Stimulated activated CD4-positive, alpha-beta T cell treated with anti-CD3 and anti-CD28 coated beads, Interleukin-12 subunit alpha, Interleukin-12 subunit beta, amount 100 ng/mL, for 48 hours (primary cell): ENCODE measurements around the gene ITK.
"Not testable (repeated sequence)": the region's sequence is repeated elsewhere in the genome, so short reads cannot be mapped to it uniquely, and the experiment has no call there.

Experiments used
- DNase-seq, 3 donors: peaks; one replicate each; pipeline ENCODE4 v3.0.0-alpha.2; 2020; ENCODE audit warnings: low read depth in 2 of 3, low spot score in 1 of 3

ITK gene

DNA sequence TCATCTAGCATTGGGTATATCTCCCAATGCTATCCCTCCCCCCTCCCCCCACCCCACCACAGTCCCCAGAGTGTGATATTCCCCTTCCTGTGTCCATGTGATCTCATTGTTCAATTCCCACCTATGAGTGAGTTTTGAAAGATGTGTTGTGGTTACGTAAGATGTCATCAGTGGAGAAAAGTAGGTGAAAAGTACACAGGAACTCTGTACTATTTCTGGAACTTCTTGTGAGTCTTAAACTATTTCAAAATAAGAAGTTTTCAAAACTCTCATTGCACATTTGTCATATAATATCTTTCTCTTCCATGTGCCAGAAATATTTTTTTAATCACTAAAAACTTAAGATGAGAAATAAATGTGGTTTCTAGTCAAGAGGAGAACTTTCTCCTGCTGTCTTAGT lies 30.0 kb downstream of the ITK start:
- not testable (repeated sequence) for DNase-seq

DNA sequence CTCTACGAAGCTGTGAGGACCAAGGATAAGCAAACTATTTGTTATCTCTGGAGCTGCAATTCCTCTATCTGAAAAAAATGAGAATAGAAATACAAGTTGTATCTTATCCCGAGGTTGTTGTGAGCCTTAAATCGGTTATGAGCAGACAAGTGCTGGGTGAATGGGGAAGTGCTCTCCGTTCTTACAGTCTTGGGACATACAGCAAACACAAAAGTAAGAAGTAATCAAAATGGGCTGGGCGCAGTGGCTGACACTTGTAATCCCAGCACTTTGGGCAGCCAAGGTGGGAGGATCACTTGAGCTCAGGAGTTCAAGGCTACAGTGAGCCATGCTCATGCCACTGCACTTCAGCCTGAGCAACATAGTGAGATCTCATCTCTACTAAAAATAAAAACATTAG lies 31.7 kb downstream of the ITK start:
- no peak for DNase-seq

DNA sequence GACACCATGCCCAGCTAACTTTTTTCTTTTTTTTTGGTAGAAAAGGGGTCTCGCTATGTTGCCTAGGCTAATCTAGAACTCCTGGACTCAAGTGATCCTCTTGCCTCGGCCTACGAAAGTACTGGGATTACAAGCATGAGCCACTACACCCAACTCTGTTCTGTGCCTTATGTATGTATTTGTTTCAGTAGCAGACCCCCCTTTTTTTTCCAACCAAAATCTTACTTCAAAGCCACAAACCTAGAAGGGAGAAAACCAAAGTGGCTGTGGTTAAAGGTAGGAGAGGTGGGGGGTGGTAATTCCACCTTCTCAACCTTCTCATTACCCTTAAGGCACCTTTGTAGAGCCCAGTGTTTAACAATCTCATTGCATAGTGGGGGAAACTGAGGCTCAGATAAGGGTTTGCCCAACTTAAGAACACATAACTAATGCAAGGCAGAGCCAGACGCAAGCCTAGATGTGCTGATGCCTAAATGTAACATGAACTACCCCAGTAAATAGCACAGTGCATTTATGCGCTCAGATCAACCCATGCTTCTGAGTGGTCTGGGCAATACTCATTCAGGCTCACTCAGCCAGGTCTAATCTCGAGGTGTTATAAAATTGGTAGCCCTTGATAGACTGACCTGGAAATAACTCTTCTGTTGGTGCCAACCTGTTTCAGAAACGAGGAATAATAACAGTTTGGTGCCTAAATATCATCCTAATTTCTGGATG lies 33.0 kb downstream of the ITK start:
- DNase-seq = no peak

DNA sequence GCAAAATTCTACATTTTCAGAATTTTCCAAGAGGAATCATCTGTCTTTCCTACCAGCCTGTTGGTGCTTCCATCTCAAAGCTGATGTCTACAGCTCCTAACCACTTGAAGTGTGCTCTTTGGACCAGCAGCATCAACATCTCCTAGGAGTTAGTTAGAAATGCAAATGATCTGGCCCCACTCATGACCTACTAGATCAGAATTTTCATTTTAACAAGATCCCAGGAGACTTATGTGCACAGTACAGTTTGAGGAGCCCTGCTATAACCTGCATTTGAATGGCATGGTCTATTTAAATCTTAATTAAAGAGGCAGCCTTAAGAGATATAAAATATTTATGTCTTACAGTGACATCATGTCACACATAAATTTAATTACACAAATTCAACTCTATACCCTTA lies 33.8 kb downstream of the ITK start:
- DNase-seq = no peak

DNA sequence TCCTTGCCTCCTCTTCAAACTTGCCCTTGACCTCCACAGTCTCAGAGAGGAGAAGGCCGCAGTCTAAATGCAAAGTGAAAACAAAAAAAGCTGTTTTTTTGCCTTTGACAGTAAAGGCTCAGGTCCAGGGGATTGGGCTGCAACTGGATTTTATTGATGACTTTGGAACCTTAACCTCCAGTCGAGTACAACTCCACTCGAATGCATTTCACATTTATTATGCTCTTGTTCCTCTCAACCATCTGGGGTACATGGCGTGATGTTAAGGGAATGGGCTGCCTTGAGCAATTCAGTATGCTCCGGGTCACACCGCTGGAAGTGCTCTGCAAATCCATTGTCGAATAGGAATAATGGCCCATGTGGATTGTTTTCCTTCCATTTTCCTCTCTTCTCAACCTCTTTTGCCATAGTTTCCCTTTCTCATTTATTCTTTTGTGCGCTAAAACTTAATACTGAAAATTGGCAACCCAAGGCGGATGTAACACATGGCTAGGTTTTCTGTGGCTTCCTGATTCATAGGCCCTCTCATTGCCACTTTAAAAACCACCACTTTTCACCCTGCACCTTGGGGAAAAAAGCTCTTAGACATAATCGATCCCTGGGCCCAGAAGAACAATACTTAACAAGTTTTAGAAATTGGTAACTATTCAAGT lies 34.3 kb downstream of the ITK start:
- DNase-seq = no peak

DNA sequence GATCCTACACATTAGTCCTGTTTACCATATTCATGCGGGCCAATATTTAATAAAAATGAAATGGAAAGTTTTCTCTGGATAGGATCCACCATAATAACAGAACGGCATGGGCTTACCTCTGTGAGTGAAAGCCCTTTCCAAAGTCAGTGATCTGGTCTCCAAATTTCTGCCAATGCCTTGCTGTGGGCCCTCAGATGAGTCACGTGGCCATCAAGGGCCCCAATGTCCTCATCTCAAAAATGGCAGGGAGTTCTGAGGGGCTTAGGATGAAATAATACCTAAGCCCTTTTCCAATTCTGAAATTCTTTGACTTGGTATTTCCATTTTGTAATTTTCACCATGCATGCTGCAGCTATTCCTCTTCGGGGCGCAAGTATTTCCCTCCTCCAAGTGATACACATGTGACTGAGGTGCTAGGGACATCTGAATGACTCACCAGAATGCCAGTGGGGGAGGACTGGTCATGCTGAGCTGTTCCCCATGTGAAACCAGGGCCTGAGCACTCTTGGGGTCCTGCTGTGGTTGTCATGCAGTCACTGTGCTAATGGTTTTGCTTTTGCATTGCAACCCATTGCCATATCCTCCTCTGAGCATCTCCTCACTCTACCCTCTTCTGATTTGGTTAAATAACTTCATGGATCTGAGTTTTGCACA lies 35.0 kb downstream of the ITK start:
- no peak for DNase-seq

DNA sequence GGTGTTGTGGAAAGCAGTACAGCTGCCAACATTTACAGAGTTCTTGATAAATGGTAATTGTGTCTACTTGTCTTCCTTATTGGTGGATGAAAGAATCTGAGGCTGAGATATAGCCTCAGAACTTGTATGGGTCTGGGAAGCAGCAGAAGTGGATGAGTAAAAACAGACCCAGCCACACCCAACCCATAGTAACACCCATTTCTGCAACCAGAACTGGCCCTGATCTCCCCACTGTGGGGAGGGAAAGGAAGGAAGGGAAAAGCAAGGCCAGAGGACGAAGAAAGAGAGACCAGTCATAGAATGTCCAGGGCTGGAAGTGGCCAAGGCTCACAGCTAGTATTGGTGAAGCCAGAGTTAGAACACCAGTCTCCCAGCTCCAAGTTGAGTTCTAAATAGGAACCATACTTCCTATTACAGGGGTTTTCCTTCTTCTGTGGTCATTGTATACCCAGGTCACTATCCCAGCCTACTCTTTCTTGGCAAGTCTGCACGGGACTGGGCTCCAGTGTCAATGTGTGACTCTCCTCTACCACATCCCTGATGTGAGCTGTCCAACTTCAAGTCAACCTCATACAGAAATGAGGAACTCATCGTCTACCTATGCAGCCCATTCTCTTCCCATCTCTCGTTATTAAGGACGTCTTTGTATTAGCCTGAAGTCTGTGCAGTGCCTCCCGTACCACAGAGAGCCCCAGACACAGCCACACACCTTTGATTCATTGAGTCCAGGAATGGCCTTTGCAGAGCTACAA lies 35.9 kb downstream of the ITK start:
- no peak for DNase-seq

DNA sequence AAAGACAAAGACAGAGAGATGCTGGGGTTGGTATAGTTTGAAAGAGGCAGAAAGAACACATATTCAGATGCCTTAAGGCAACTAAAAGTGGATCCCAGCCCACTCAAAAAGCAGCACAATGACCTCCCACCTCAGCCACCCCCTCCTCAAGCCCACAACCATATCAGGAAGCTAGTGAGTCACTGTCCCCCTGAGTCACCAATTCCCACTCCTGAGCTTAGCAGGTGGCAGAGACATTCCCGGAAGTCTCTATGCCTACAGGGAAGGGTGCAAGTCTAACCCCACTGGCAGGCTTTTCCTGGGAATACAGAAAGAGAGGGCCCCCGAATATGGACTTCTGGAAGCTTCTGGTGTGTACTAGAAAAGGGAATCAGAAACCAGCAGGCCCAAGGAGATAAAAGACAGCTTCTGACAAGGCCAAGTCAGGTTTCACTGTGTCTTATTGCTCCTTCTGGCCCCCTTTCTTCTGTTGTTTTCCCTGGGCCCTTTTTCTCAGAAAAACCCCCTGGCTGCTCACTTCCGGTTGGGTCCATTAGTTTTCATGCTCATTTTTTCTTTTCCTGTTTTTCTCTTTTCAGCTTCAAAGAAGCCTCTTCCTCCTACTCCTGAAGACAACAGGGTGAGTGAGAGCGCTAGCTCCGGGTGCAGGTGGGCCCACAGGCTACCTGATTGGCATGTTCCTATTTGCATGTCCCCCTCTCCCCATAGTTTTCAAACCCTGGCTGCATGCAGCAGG lies 36.8 kb downstream of the ITK start:
- no peak for DNase-seq

DNA sequence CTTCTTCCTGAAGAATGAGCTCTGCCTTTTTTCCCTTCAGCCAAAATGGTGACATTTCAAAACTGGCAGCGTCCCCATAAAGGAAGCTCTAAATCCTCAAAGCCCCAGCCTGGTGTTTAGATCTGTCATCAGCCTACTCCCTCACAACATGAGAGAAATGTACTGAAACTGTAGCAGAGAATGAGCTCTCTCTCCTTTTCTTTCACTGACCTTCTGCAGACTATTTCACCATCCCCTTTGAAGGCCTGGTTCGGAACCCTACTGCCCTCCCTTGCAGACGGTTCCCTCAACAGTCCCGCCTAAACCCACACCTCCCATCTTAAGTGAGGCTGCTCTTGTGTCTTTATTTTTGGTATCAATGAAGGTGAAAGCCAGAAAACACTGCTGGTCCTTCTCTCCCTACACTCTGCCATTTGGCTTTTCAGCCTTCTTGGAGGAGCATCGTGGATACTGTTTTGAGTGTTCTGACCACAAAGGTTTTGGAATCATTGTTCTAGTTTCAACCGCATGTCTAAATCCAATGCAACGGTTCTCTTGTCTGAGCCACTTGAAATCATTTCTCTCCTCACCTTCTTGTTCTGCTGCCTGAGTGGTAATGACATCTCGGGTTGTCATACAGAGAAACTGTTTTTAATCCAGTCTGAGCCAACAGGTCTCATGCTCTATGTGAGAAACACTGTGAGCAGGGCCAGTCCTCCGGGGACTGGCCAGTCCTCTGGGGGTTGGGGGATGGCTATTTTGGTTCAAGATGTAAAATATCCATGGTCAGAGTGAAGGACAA lies 39.0 kb downstream of the ITK start:
- DNase-seq = no peak

DNA sequence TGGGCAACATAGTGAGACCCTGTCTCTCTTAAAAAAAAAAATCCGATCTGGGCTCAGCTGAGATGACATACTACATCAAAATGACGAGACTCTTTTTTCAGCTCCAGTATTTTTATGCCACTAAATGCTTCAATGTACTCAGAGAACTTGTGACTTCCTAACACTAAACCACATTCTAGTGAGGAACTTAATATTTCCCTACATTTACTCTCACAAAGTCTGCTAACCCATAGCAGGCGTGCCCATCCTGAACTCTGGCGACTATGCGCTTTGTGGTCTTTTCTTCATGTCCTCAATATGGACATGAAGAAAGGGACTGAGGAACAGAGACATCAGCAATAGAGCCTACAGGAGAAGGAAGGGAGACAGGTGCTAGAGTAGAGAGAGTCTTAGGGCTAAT lies 41.3 kb downstream of the ITK start:
- no peak for DNase-seq

DNA sequence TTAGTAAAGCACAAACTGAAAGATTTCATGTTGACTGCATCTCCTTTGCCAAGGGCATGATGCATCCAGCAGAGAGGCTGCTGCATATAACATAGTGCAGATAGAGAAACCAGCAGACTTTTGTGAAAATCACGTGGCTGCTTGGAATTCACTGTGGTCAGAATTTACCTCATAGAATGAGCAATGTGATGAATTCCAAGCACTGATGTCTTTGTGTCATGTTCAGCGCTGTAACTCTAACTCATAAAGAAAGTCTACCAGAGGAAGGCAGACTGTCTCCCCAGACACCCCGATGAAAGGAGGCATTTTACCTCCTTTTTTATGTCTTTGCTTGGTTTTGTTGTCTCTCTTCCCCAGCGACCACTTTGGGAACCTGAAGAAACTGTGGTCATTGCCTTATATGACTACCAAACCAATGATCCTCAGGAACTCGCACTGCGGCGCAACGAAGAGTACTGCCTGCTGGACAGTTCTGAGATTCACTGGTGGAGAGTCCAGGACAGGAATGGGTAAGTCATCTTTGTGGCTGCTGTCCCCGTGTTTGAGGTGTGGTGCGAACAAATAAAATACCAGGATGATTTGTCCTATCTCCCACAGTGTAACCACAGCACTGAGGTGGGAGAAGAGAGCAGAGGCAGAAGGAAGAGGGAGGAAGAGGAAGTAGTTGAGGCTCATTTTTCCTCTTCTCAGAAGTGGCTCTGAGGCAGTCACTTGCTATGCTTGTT lies 42.0 kb downstream of the ITK start:
- DNase-seq = peak; percentile 61 to 83 (median 73)

DNA sequence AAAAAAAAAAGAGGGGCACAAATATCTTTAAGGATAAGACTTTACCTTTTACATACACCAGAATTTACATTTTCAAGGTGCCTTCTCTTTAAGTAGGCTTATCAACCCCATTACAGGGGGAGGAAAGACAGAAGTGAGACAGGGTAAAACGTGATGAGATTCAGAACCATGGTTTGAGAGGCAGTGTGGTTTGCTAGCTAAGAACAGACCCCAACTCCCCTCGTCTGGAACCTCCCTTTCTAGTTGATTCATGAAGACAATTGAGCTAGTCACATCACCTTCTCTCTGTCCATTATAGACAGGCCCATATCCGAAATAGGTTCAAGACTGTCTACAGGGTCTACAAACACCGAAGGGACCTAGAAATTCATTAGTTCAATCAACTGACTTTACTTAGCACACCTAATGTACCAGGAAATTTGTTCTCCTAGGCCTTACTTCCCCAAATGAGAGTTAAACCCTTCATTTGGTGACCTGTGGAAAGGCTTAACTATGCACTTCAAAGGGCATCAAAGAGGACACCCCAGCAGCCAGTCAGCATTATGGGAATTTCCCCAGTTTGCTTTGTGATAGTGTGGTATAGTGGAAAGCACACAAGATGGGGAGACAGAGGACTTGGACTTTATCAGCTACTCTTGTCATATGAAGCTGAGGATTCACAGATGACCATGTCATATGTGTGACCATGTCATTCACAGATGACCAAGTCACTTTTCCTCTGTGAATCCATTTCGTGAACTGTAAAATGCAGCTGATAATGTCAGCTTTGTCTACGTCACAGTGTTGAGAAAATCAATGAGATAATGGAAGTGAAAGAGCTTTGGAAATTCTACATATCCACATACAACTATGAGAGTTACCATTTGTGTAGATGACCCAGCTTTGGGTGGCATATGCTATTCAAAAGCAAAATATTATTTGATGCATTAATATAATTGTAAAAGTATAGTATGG lies 45.1 kb downstream of the ITK start:
- no peak for DNase-seq

DNA sequence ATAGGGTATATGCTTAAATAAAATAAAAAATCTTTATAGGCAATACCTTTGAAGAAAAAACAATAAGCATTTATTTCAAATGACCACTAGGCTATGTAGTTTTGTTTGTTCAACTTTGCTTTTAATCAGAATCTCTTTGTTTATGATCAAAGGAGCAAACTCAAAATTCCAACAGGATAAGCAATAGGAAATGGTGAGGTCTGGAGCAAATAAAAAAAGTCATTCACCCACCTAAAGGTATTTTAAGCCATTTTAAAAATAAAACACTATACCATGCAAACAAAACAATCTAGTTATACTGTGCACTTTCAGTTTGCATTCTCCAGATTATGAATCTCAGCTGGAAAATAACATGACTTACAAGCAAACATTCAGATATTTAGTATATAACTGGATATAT lies 50.0 kb downstream of the ITK start:
- no peak for DNase-seq

DNA sequence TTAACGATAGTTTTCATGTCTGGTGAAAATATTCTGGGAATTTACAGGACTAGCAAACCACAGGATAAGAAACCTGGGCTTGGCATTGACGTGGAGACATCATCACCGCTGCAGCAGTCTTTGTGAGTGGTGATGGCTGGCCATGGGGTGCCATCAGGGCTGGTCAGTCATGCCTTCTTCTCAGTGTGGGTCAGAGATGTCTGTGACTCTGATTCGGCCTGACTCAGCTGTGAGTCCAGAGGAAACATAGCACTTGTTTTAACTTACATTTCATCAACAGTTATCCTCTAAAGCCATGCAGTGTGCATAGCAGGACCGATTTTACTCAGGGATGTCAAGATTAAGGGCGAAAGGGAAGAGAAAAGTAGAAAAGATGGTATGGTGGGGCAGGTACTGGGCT lies 52.1 kb downstream of the ITK start:
- no peak for DNase-seq

DNA sequence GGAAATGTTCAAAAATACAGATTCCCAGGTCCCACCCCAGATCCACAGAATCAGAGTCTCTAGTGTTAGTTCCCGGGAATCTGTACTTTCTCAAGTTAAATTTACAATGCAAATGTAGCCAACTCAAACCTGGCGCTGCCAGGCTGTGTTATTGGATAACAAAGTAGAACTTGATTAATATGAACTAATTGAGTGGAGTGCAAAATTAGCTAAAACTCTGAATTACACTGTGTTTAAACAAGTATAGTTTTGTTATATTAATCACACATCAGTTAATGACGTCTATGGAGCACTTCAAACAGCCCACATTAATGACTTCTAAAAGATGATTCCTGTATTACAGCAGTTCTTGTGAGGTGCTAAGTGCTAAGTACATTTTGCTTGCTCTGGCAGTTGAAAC lies 52.9 kb downstream of the ITK start:
- DNase-seq = no peak

DNA sequence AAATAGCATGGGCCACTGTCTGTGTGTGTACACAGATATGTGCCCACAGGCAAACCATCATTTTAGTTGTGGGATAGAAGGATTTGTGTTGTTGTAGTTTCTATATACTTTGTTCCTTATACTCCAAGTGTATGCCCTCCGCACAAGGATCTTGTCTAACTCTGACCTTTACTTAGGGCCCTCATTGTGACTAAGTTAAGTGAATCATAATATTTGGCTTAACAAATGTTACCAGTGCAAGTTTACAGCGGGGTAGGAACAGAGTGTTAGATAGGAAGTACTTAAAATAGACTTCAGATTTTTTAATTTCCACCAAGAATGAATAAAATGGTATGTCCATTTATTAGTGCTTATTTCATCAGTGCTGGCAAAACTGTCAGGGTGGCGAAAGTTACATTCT lies 55.8 kb downstream of the ITK start:
- DNase-seq = no peak

DNA sequence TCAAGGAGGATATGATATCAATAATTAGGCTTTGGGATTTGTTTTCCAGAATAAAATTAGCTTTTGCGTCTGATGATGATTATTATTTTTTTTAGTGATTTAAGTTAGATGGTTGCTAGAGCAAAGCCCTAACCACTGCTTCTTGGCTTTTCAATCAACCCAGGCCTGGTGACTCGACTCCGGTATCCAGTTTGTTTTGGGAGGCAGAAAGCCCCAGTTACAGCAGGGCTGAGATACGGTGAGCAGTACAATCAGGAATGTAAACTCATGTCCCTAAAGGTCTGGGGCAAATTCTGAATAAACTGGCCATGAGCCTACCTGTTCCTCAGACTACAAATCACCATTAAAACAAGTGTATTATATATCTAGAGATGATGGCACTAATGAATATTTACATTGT lies 60.8 kb downstream of the ITK start:
- no peak for DNase-seq

DNA sequence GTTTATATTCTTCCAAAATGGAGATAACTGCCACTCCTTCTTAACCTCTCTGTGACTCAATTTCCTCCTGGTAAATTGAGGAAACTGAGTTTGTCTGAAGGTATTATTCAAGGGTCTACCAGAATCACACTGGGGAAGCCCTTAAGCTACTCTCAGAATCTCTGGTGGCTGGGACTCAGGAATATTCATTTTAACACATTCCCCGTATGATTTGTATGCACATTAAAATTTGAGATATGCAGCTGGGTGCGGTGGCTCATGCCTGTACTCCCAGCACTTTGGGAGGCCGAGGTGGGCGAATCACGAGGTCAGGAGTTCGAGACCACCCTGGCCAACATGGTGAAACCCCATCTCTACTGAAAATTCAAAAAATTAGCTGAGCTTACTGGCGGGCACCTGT lies 64.1 kb downstream of the ITK start:
- DNase-seq = not testable (repeated sequence)

DNA sequence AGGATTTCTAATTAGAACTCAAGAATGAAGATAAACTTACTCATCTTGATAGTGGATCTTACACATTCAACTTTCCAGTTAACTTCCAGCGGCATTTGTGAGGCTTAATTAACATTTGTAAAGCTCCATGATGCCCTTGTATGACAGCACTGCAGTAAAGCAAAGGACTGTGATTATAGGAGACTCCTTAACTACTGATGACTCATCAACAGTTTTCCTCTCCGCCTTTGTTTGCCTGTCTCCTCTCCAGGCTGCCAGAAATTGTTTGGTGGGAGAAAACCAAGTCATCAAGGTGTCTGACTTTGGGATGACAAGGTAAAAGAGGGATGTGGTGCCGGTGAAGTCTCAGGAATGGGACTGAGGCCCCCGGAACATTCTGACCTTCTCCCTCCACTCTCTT lies 64.8 kb downstream of the ITK start:
- DNase-seq = no peak
